GM12875 (cell line): ENCODE data around the gene AVL9.

Experiments
- H3K4me3 ChIP-seq: one replicate; pipeline ENCODE4 v1.5.1; 2011; ENCODE audit warnings: low read depth, low read length, control low read depth
- TF ChIP-seq, protein P1 (sequence below): IDR thresholded peaks from 2 replicates; pipeline ENCODE4 v1.5.1; 2011; ENCODE audit warnings: low read depth, mild to moderate bottlenecking, control low read depth, inconsistent platforms, low read length, moderate library complexity, borderline replicate concordance; ENCODE audit not compliant: insufficient read depth

AVL9 gene

DNA sequence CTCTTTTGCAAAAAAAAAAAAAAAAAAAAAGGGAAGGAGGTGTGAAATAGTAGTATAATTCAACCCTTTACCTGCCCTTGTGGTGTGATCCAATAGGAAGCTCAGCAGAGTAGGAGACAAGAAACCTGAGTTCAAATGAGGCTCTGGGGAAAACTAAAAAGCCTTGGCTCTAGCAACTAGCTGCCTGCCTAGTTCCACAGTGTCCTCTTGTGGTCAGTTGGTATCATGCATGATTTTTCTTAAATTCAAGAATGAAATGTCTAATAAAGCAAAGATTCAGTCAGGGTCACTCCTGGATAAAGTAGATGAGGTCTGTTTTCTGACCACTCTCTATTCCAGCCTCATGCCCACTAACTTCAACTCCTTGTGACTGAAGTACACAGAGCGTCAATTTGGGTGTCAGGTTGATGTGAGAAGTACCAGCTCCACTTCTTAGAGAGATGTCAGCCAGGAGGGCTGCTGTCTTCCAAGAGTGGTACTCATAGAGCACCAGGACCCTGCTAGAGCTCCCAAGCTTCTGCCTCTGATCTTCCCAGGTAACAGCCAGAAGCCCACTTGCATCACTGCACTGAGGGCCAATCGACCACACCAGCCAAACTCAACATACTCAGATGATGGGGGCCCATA lies 15.6 kb upstream of the AVL9 start:
- no peak overlapping the region for H3K4me3 ChIP-seq
- TF ChIP-seq, protein P1, sequence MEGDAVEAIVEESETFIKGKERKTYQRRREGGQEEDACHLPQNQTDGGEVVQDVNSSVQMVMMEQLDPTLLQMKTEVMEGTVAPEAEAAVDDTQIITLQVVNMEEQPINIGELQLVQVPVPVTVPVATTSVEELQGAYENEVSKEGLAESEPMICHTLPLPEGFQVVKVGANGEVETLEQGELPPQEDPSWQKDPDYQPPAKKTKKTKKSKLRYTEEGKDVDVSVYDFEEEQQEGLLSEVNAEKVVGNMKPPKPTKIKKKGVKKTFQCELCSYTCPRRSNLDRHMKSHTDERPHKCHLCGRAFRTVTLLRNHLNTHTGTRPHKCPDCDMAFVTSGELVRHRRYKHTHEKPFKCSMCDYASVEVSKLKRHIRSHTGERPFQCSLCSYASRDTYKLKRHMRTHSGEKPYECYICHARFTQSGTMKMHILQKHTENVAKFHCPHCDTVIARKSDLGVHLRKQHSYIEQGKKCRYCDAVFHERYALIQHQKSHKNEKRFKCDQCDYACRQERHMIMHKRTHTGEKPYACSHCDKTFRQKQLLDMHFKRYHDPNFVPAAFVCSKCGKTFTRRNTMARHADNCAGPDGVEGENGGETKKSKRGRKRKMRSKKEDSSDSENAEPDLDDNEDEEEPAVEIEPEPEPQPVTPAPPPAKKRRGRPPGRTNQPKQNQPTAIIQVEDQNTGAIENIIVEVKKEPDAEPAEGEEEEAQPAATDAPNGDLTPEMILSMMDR = peak; percentile 78

DNA sequence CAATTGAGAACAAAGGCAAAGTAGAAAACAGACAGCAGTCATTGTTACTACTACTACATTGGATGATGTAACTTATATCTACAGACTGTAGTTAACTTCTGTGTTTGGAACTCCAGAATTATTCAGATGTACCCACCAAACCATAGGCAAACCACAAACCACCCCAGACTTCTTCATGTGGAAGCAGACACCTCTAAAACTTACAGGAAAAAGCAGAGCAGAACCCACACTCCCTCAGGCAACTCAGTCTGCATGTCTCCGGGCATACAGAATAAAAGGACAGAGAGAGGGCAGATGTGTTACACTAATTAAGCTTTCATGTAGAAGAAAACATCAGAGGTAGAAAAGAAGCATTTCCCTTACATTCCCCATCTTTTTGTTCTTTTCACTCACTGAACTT lies 14.1 kb upstream of the AVL9 start:
- TF ChIP-seq, protein P1 = no peak

DNA sequence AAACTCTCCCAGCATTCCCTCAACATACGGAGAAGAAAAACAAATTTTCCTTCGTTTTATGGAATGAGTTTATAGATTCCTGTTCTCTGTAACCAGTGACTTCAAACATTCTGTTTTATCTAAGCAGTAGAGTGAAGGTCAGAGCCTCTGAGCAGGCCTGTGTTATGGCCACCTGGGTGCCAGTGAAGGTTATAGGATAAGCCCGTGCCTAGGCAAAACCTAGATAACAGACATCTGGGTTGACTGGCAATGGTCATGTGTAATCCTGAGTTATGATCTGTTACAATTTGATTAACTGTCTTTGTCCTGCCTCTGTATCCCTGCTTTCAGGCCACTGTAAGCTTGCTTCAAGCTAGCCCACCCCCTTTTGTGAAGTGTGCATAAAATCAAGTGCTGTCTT lies 13.4 kb upstream of the AVL9 start:
- TF ChIP-seq, protein P1 = no peak
- H3K4me3 ChIP-seq = no peak overlapping the region

More for the DNA sequence above, 14.1 kb upstream of the AVL9 start:
- H3K4me3 ChIP-seq = no peak overlapping the region

DNA sequence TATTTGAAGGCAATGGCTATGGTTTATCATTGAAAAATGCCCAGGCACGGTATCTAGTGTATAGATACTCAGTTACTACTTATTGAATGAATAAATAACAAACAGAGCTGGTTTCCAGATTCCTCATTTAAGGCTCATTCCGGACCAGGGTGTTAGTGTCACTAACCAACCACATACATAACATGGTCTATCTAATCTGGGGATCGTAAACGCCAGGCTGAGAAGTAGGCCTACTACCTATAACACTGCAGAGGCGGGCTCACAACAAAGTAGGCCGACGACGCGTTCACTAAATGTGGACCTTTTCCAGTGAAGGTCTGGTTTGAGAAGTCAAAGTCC lies 5.5 kb upstream of the AVL9 start:
- peak overlapping the region; percentile 89 for H3K4me3 ChIP-seq
- TF ChIP-seq, protein P1 = no peak

DNA sequence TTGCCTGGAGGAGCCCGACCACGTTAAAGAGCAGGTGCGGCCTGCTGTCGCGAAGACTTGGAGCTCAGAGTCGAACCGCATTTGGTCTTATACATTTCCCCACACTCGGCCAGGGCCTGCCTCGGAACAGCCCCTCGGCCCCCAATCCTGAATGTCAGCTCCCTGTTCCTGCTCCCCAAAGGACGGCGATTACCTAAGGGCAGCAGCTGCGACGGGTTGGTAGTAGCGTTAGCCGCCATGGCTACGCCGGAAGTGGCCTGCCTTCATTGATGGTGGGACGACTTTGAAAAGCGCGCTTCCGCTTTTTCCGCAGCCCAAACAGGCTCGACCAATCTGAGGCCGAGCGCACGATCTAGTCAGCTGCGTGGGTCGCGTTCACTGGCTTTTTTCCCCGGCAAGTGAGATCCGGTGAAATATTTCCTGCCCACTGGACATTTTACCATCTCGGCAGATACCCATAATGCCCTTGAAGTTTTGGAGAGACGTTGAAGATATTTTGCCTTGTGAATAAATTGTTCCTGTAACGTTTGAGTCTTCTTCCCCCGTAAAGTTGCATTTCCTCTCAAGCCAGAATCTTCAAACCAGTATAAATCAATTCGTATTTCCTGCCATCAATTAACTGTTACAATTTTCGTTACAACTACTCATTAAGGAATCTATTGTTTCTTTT lies 5.0 kb upstream of the AVL9 start, which contains the start of gene LSM5:
Gene LSM5 (minus strand): TSS at position 254 of the 670 bp plus-strand sequence. CDS start 15 bp downstream, at position 239.
- TF ChIP-seq, protein P1 = no peak

DNA sequence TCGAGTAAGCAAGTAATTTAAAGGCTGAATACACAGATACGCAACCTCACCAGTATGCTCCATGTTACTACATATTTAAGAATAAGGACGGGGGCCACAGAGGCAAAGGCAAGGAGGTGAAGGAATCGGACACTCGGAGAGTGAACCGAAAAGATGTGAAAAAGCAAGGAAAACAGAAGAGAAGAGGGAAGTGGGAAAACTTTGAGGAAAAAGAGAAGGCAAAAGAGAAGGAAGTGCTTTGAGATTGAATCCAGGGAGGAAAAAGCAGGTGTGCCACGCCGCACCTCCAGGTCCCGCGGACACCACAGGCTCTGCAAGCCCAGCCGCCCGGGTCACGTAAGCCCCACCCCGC lies 367 bp upstream of the AVL9 start:
- TF ChIP-seq, protein P1 = no peak
- H3K4me3 ChIP-seq = peak overlapping the region; percentile 50

More for the DNA sequence above, 5.0 kb upstream of the AVL9 start, which contains the start of gene LSM5:
- H3K4me3 ChIP-seq = peak within 1 kb of the TSS; percentile 89
